OCI-LY7 (cell line): ENCODE results near the gene PALLD. TPM values are rescaled to one million over a fixed set of nuclear protein-coding genes. Genes with fewer than 3 reads are reported as not detected.

Experiments
- BruUV-seq: library from RNA; stranded (reverse); fragments of 400-500 nt; replicated peaks from 2 replicates; lab custom pipeline; 2021; lab: Mats Ljungman, UMichigan
- CTCF ChIA-PET: fragments of 300-600 bp; sonication (Branson Sonifier 250); formaldehyde crosslinking; loops from one replicate; lab custom pipeline; 2022; ENCODE audit warnings: antibody characterized with exemption; ENCODE audit not compliant: unreplicated experiment; lab: Charles Lee
- POLR2A ChIA-PET: fragments of 300-600 bp; sonication (Branson Sonifier 250); formaldehyde crosslinking; loops from one replicate; lab custom pipeline; 2022; ENCODE audit warnings: antibody characterized with exemption; lab: Charles Lee
- DNase-seq: peaks from one replicate; pipeline ENCODE4 v3.0.0-alpha.2; 2015; ENCODE audit warnings: low spot score
- H2AFZ ChIP-seq: fragments of 200-600 bp; sonication (generic), shearing (Covaris generic); 2 replicates; pipeline ENCODE4 v1.6.1; 2014; ENCODE audit warnings: mild to moderate bottlenecking, antibody characterized with exemption, low read length, moderate library complexity
- H3K27ac ChIP-seq: fragments of 200-600 bp; sonication (generic); 2 replicates; pipeline ENCODE4 v1.5.1; 2014; ENCODE audit warnings: mixed run types, low read depth, mild to moderate bottlenecking, moderate library complexity, low read length, inconsistent platforms; ENCODE audit not compliant: poor library complexity, severe bottlenecking
- H3K36me3 ChIP-seq: fragments of 200-600 bp; sonication (generic); 2 replicates; pipeline ENCODE4 v1.6.1; 2014; ENCODE audit warnings: mild to moderate bottlenecking, antibody characterized with exemption, low read length, moderate library complexity, mixed read lengths; ENCODE audit not compliant: insufficient read depth
- H3K4me1 ChIP-seq: fragments of 200-600 bp; sonication (generic); 2 replicates; pipeline ENCODE4 v1.5.1; 2014; ENCODE audit warnings: mild to moderate bottlenecking, low read length; ENCODE audit not compliant: insufficient read depth, poor library complexity, severe bottlenecking
- H3K4me2 ChIP-seq: fragments of 200-600 bp; sonication (generic); 2 replicates; pipeline ENCODE4 v1.6.1; 2014; ENCODE audit warnings: mild to moderate bottlenecking, low read length
- H3K4me3 ChIP-seq: fragments of 200-600 bp; sonication (generic); 2 replicates; pipeline ENCODE4 v1.5.1; 2014; ENCODE audit warnings: mild to moderate bottlenecking, low read depth, low read length; ENCODE audit not compliant: poor library complexity, severe bottlenecking
- H3K79me2 ChIP-seq: fragments of 200-600 bp; sonication (generic); 2 replicates; pipeline ENCODE4 v1.6.1; 2016; ENCODE audit warnings: low read depth, mild to moderate bottlenecking, low read length, moderate library complexity, mixed read lengths; ENCODE audit not compliant: insufficient read depth
- H3K9me2 ChIP-seq: fragments of 200-600 bp; sonication (generic); 2 replicates; pipeline ENCODE4 v1.6.1; 2016; ENCODE audit warnings: mild to moderate bottlenecking, low read length, mixed read lengths; ENCODE audit not compliant: insufficient read depth
- H3K9me3 ChIP-seq: fragments of 200-600 bp; sonication (generic); 2 replicates; pipeline ENCODE4 v1.6.1; 2014; ENCODE audit warnings: mild to moderate bottlenecking, mixed run types, low read length, mixed read lengths
- H4K20me1 ChIP-seq: fragments of 200-600 bp; sonication (generic); 2 replicates; pipeline ENCODE4 v1.6.1; 2014; ENCODE audit warnings: mild to moderate bottlenecking, antibody characterized with exemption, low read length, moderate library complexity, mixed read lengths; ENCODE audit not compliant: insufficient read depth
- CTCF ChIP-seq: fragments of 200-600 bp; sonication (generic); conservative IDR thresholded peaks from 2 replicates; pipeline ENCODE4 v1.5.1; 2014; ENCODE audit warnings: mild to moderate bottlenecking, antibody characterized with exemption, low read length, moderate library complexity, mixed read lengths
- EZH2phosphoT487 ChIP-seq: fragments of 200-600 bp; sonication (generic); IDR thresholded peaks from 2 replicates; pipeline ENCODE4 v1.6.1; 2018; ENCODE audit warnings: low read depth, borderline replicate concordance, mild to moderate bottlenecking, mixed run types, antibody characterized with exemption, low read length, moderate library complexity, mixed read lengths
- intact Hi-C: fragments of 100-400 bp; cut with micrococcal nuclease; formaldehyde crosslinking; loops from one replicate; pipeline ENCODE4 v1.10.0; 2022; ENCODE audit not compliant: unreplicated experiment
- total RNA-seq, 2 experiments: library from RNA; depleted of rRNA in 1 of 2; stranded (reverse); fragments of >200 nt in 1 of 2; shearing (Covaris generic) in 1 of 2; gene quantifications; 2 replicates each; pipeline ENCODE4 v1.2.3, GENCODE V29; 2014 to 2022

PALLD gene
- total RNA-seq, 2 experiments from 2014 or later = 0.73 to 2.8 TPM

DNA sequence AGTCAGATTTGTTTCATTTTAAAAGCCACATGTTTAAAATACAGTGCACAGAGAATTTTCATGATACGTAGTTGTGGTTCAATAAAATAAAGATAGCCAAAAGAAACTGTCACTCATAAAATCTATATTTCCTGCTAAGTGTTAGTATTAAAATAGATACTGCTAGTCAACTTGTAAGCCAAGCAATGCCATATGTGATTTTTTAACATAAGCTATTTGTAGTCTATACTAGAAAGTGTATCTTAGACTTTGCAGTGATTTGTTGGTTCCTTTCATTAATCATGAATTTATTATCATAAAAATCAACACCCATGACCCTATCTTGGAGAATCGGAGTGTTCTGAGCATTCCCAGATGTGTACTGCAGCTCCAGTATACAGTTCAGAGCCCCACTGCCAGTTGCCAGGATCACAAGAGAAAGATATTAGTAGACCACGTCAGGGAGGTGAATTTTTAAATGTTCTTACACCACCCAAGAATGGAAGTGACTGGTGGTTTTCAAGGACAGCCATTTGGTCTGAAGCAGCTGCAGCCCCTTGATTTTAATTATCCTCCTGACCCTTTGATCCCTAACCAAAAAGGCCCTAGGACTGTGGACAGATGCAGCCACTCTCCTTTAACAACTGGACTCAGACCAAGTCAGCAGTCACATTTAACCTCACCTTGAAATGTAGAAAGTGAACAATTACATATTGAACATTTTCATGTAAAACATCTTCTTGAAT, 163.1 kb downstream of the PALLD start:
- DNase-seq = no peak
- H3K27ac ChIP-seq = no peak overlapping the region
- ChIA-PET POLR2A (no interaction called here), CTCF (no interaction called here)
- no peaks in the 10 kb centered on the region for H3K9me3 ChIP-seq
- TF ChIP-seq EZH2phosphoT487 (no peak), CTCF (no peak)
- no peak overlapping the region for H3K4me2 ChIP-seq
- no peaks in the 10 kb centered on the region for H4K20me1 ChIP-seq
- H2AFZ ChIP-seq = no peak overlapping the region
- H3K79me2 ChIP-seq = no peaks in the 10 kb centered on the region
- intact Hi-C loops = no loop called here
- H3K4me3 ChIP-seq = no peak overlapping the region
- H3K9me2 ChIP-seq = no peaks in the 10 kb centered on the region
- H3K4me1 ChIP-seq = no peaks in the 10 kb centered on the region
- BruUV-seq = no TSS peak
- no peaks in the 10 kb centered on the region for H3K36me3 ChIP-seq

DNA sequence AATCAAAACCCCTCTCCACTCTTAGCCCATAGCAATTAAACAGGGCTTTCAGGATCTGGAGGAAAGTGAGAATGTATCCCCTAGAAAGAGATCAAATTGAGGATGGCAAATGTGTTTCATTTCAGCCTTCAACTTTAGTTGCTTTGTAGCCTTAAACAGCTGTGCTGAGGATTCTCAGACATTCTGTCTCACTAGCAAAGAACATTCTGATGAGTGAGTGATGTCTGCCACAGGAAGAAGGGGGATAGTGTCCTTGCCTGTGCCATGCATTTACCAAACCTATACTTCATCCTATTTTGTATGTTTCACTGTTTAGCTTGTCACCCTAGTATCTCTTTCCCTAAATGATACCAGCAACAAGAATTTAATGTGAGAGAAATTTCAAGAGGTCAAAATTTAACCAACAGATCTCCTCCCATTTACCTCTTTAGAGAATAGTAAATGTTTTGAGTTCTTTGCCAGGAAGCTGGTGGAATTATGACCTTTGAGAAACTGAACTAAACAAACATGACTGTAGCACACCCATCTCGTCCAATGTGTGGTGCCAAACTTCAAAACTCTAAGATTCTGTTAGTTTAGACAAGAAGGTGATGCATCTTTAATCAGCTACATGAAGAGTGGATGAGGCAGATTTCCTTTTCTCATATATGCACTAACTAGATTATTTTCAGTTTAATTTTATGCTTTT, 165.6 kb downstream of the PALLD start:
- Histone ChIP-seq H3K4me2 (no peak overlapping the region), H4K20me1 (no peaks in the 10 kb centered on the region), H3K27ac (no peak overlapping the region), H3K79me2 (no peaks in the 10 kb centered on the region), H3K9me3 (no peaks in the 10 kb centered on the region), H3K36me3 (no peaks in the 10 kb centered on the region), H3K4me1 (no peaks in the 10 kb centered on the region), H3K9me2 (no peaks in the 10 kb centered on the region), H2AFZ (no peak overlapping the region), H3K4me3 (no peak overlapping the region)
- TF ChIP-seq CTCF (no peak), EZH2phosphoT487 (no peak)
- intact Hi-C loops = no loop called here
- DNase-seq = no peak
- BruUV-seq = no TSS peak
- ChIA-PET CTCF (no interaction called here), POLR2A (no interaction called here)
